DOHH2 (cell line): ENCODE data around the gene TRIM6.

Experiments
- CTCF ChIP-seq: fragments of 200-600 bp; sonication (generic); IDR thresholded peaks from one replicate; pipeline ENCODE4 v1.5.1; 2014; ENCODE audit warnings: antibody characterized with exemption, mild to moderate bottlenecking, low read depth, low read length; ENCODE audit not compliant: poor library complexity, severe bottlenecking
- EZH2phosphoT487 ChIP-seq: fragments of 200-600 bp; sonication (generic); IDR thresholded peaks from 2 replicates; pipeline ENCODE4 v1.6.1; 2017; ENCODE audit warnings: borderline replicate concordance, mild to moderate bottlenecking, antibody characterized with exemption, low read length, moderate library complexity, mixed read lengths

GRCh38 chr11:5620651-5621521 lies 24.4 kb downstream of the TRIM6 start:
- TF ChIP-seq CTCF (no peak), EZH2phosphoT487 (no peak)
